Mesothelial cell of epicardium (in vitro differentiated cells): Measurements from ENCODE around the gene SYT1. TPM values are rescaled to one million over a fixed set of nuclear protein-coding genes. Genes with fewer than 3 reads are reported as not detected.

Source experiments
- DNase-seq, 2 experiments: peaks; one replicate each; pipeline ENCODE4 v3.0.0; 2021; ENCODE audit warnings: low spot score in 2 of 2; ENCODE audit not compliant: unreplicated experiment in 2 of 2
- H3K27ac Mint-ChIP-seq: 2 replicates; pipeline ENCODE4 v1.8.0; 2021; ENCODE audit warnings: mixed read lengths
- H3K27me3 Mint-ChIP-seq: 2 replicates; pipeline ENCODE4 v1.8.0; 2021; ENCODE audit warnings: low read depth, mixed read lengths
- H3K36me3 Mint-ChIP-seq: 2 replicates; pipeline ENCODE4 v1.8.0; 2021; ENCODE audit warnings: mixed read lengths
- H3K4me1 Mint-ChIP-seq: 2 replicates; pipeline ENCODE4 v1.8.0; 2021; ENCODE audit warnings: mixed read lengths
- H3K4me3 Mint-ChIP-seq: 2 replicates; pipeline ENCODE4 v1.8.0; 2021; ENCODE audit warnings: mild to moderate bottlenecking, moderate library complexity, mixed read lengths
- H3K9me3 Mint-ChIP-seq: 2 replicates; pipeline ENCODE4 v1.8.0; 2021; ENCODE audit warnings: mixed read lengths
- CTCF ChIP-seq: fragments of 200-600 bp; sonication (generic); IDR thresholded peaks from one replicate; pipeline ENCODE4 v1.5.0; 2021; ENCODE audit warnings: antibody characterized with exemption; ENCODE audit not compliant: unreplicated experiment
- total RNA-seq: library from RNA; stranded (reverse); gene quantifications from 3 replicates; pipeline ENCODE4 v1.2.1, GENCODE V29; 2021

The SYT1 gene
- total RNA-seq, 1 donor from 2014 or later = 13.6 TPM

GRCh38 chr12:79108962-79109361 is 244.4 kb downstream of the SYT1 start:
- H3K4me1 Mint-ChIP-seq = peaks cover 39% of the 10 kb centered on the region
- H3K4me3 Mint-ChIP-seq = no peak overlapping the region
- H3K36me3 Mint-ChIP-seq = no peaks in the 10 kb centered on the region
- DNase-seq = no peak
- no peaks in the 10 kb centered on the region for H3K27me3 Mint-ChIP-seq
- TF ChIP-seq CTCF = no peak
- H3K9me3 Mint-ChIP-seq = no peaks in the 10 kb centered on the region
- no peak overlapping the region for H3K27ac Mint-ChIP-seq

GRCh38 chr12:79114896-79115295 is 250.3 kb downstream of the SYT1 start:
- peaks cover 2% of the 10 kb centered on the region for H3K36me3 Mint-ChIP-seq
- H3K4me3 Mint-ChIP-seq = no peak overlapping the region
- TF ChIP-seq CTCF = no peak
- peak overlapping the region; percentile 39 for H3K27ac Mint-ChIP-seq
- peaks cover 65% of the 10 kb centered on the region for H3K4me1 Mint-ChIP-seq
- no peaks in the 10 kb centered on the region for H3K27me3 Mint-ChIP-seq
- no peaks in the 10 kb centered on the region for H3K9me3 Mint-ChIP-seq
- no peak for DNase-seq

GRCh38 chr12:79115743-79116142 is 251.2 kb downstream of the SYT1 start:
- Mint-ChIP-seq H3K27ac (no peak overlapping the region), H3K27me3 (no peaks in the 10 kb centered on the region), H3K4me1 (peaks cover 64% of the 10 kb centered on the region), H3K4me3 (no peak overlapping the region), H3K36me3 (peaks cover 2% of the 10 kb centered on the region), H3K9me3 (no peaks in the 10 kb centered on the region)
- DNase-seq = no peak
- TF ChIP-seq CTCF = no peak

GRCh38 chr12:79119796-79120195 is 255.2 kb downstream of the SYT1 start:
- no peak for TF ChIP-seq CTCF
- no peak for DNase-seq

GRCh38 chr12:79121486-79121885 is 256.9 kb downstream of the SYT1 start:
- H3K27ac Mint-ChIP-seq = no peak overlapping the region
- no peak overlapping the region for H3K4me3 Mint-ChIP-seq
- H3K4me1 Mint-ChIP-seq = peaks cover 21% of the 10 kb centered on the region
- no peak for TF ChIP-seq CTCF
- no peaks in the 10 kb centered on the region for H3K9me3 Mint-ChIP-seq
- H3K36me3 Mint-ChIP-seq = peaks cover 2% of the 10 kb centered on the region
- DNase-seq = no peak
- H3K27me3 Mint-ChIP-seq = no peaks in the 10 kb centered on the region

More at GRCh38 chr12:79119796-79120195, 255.2 kb downstream of the SYT1 start:
- no peaks in the 10 kb centered on the region for H3K9me3 Mint-ChIP-seq
- H3K4me1 Mint-ChIP-seq = peaks cover 33% of the 10 kb centered on the region
- no peak overlapping the region for H3K4me3 Mint-ChIP-seq
- H3K27me3 Mint-ChIP-seq = no peaks in the 10 kb centered on the region
- no peak overlapping the region for H3K27ac Mint-ChIP-seq
- H3K36me3 Mint-ChIP-seq = peaks cover 2% of the 10 kb centered on the region

- H3K27me3 Mint-ChIP-seq = no peaks in the 10 kb centered on the region
- peaks cover 15% of the 10 kb centered on the region for H3K4me1 Mint-ChIP-seq
- TF ChIP-seq CTCF = no peak
- no peaks in the 10 kb centered on the region for H3K9me3 Mint-ChIP-seq
- H3K27ac Mint-ChIP-seq = no peak overlapping the region
- peaks cover under 1% of the 10 kb centered on the region for H3K36me3 Mint-ChIP-seq
- H3K4me3 Mint-ChIP-seq = no peak overlapping the region
- DNase-seq = no peak
Observed at GRCh38 chr12:79124385-79124784, 259.8 kb downstream of the SYT1 start.
